ENCODE results near the gene ZNF341.

- TF ChIP-seq EZH2 (IDR thresholded peaks at IDR 0.05; ENCODE audit: borderline replicate concordance, insufficient read depth, low read depth, low read length, poor library complexity, severe bottlenecking): no peak
- TF ChIP-seq, protein P1, sequence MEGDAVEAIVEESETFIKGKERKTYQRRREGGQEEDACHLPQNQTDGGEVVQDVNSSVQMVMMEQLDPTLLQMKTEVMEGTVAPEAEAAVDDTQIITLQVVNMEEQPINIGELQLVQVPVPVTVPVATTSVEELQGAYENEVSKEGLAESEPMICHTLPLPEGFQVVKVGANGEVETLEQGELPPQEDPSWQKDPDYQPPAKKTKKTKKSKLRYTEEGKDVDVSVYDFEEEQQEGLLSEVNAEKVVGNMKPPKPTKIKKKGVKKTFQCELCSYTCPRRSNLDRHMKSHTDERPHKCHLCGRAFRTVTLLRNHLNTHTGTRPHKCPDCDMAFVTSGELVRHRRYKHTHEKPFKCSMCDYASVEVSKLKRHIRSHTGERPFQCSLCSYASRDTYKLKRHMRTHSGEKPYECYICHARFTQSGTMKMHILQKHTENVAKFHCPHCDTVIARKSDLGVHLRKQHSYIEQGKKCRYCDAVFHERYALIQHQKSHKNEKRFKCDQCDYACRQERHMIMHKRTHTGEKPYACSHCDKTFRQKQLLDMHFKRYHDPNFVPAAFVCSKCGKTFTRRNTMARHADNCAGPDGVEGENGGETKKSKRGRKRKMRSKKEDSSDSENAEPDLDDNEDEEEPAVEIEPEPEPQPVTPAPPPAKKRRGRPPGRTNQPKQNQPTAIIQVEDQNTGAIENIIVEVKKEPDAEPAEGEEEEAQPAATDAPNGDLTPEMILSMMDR (IDR thresholded peaks at IDR 0.05): no peak
These were observed 37.2 kb downstream of the ZNF341 start for GRCh38 chr20:33769043-33769442.
